Mesenchymal stem cell (in vitro differentiated cells and primary cell): Measurements from ENCODE around the gene PFKP.
"Not testable (repeated sequence)": the region's sequence is repeated elsewhere in the genome, so short reads cannot be mapped to it uniquely, and the experiment has no call there.

Experiments used
- DNase-seq: peaks from one replicate; pipeline ENCODE4 v3.0.0-alpha.2; 2013
- H2AFZ ChIP-seq: one replicate; pipeline ENCODE4 v1.6.1; 2013; ENCODE audit warnings: low read depth, mild to moderate bottlenecking, control low read depth, inconsistent platforms, low read length, moderate library complexity
- H2AK5ac ChIP-seq: 2 replicates; pipeline ENCODE4 v1.6.1; 2013; ENCODE audit warnings: low read length, moderate library complexity, mild to moderate bottlenecking, inconsistent platforms; ENCODE audit not compliant: severe bottlenecking
- H2BK120ac ChIP-seq: one replicate; pipeline ENCODE4 v1.6.1; 2013; ENCODE audit warnings: low read depth, mild to moderate bottlenecking, inconsistent platforms, low read length, moderate library complexity
- H2BK12ac ChIP-seq, 2 experiments: one replicate each; pipeline ENCODE4 v1.6.1; 2013; ENCODE audit warnings: inconsistent platforms in 2 of 2, low read length in 2 of 2, mild to moderate bottlenecking in 2 of 2, moderate library complexity in 2 of 2, control low read depth in 1 of 2
- H2BK15ac ChIP-seq: one replicate; pipeline ENCODE4 v1.6.1; 2013; ENCODE audit warnings: mild to moderate bottlenecking, low read depth, inconsistent platforms; ENCODE audit not compliant: poor library complexity, severe bottlenecking
- H2BK5ac ChIP-seq: 2 replicates; pipeline ENCODE4 v1.6.1; 2013; ENCODE audit warnings: low read depth, mild to moderate bottlenecking, low read length, control low read depth, inconsistent platforms; ENCODE audit not compliant: poor library complexity, severe bottlenecking
- H3K14ac ChIP-seq, 2 experiments: one replicate each; pipeline ENCODE4 v1.6.1; 2013; ENCODE audit warnings: inconsistent platforms in 2 of 2, low read length in 2 of 2, control low read depth in 1 of 2, mild to moderate bottlenecking in 1 of 2, moderate library complexity in 1 of 2
- H3K18ac ChIP-seq, 2 experiments: one replicate each; pipeline ENCODE4 v1.6.1; 2013; ENCODE audit warnings: inconsistent platforms in 2 of 2, low read length in 2 of 2, control low read depth in 1 of 2, low read depth in 1 of 2, mild to moderate bottlenecking in 1 of 2
- H3K23ac ChIP-seq, 2 experiments: one replicate each; pipeline ENCODE4 v1.6.1; 2013; ENCODE audit warnings: inconsistent platforms in 2 of 2, low read length in 2 of 2, mild to moderate bottlenecking in 2 of 2, moderate library complexity in 2 of 2, control low read depth in 1 of 2
- H3K27ac ChIP-seq: 2 replicates; pipeline ENCODE4 v1.5.1; 2013; ENCODE audit warnings: mild to moderate bottlenecking, moderate library complexity, low read length, control low read depth, inconsistent platforms; ENCODE audit not compliant: poor library complexity, severe bottlenecking
- H3K27me3 ChIP-seq, 2 experiments: 2 replicates each; pipeline versions ENCODE4 v1.6.1 to v1.7.0; 2013; ENCODE audit warnings: low read length in 2 of 2, mild to moderate bottlenecking in 2 of 2, moderate library complexity in 2 of 2, control low read depth in 1 of 2, inconsistent platforms in 1 of 2; ENCODE audit not compliant: control insufficient read depth in 1 of 2, insufficient read depth in 1 of 2
- H3K36me3 ChIP-seq, 2 experiments: 2 replicates each; pipeline versions ENCODE4 v1.6.1 to v1.7.0; 2013; ENCODE audit warnings: low read length in 2 of 2, control low read depth in 1 of 2, inconsistent platforms in 1 of 2, low read depth in 1 of 2, mild to moderate bottlenecking in 1 of 2; ENCODE audit not compliant: insufficient read depth in 2 of 2, control insufficient read depth in 1 of 2
- H3K4ac ChIP-seq, 2 experiments: one replicate each; pipeline ENCODE4 v1.6.1; 2013; ENCODE audit warnings: inconsistent platforms in 2 of 2, low read length in 2 of 2, mild to moderate bottlenecking in 2 of 2, moderate library complexity in 2 of 2, control low read depth in 1 of 2, low read depth in 1 of 2
- H3K4me1 ChIP-seq: 2 replicates; pipeline ENCODE4 v1.6.1; 2013; ENCODE audit warnings: low read depth, low read length, control low read depth; ENCODE audit not compliant: control insufficient read depth, insufficient read depth
- H3K4me2 ChIP-seq: 2 replicates; pipeline ENCODE4 v1.6.1; 2013; ENCODE audit warnings: low read length, mild to moderate bottlenecking, inconsistent platforms; ENCODE audit not compliant: poor library complexity, severe bottlenecking
- H3K4me3 ChIP-seq, 2 experiments: 2 replicates each; pipeline versions ENCODE4 v1.5.1 to v1.7.0; 2013; ENCODE audit warnings: low read length in 2 of 2, mild to moderate bottlenecking in 2 of 2, control low read depth in 1 of 2, low read depth in 1 of 2; ENCODE audit not compliant: insufficient read depth in 1 of 2
- H3K79me1 ChIP-seq: replicated peaks from 2 replicates; pipeline ENCODE4 v1.6.1; 2013; ENCODE audit warnings: mild to moderate bottlenecking, control low read depth, low read length, inconsistent platforms; ENCODE audit not compliant: poor library complexity, severe bottlenecking
- H3K9ac ChIP-seq: 2 replicates; pipeline ENCODE4 v1.7.0; 2013; ENCODE audit warnings: mild to moderate bottlenecking, low read length, moderate library complexity
- H3K9me3 ChIP-seq: 2 replicates; pipeline ENCODE4 v1.7.0; 2013; ENCODE audit warnings: mild to moderate bottlenecking, low read length; ENCODE audit not compliant: control insufficient read depth
- H4K8ac ChIP-seq: one replicate; pipeline ENCODE4 v1.6.1; 2013; ENCODE audit warnings: inconsistent platforms, mild to moderate bottlenecking, low read length, moderate library complexity
- H4K91ac ChIP-seq: one replicate; pipeline ENCODE4 v1.6.1; 2013; ENCODE audit warnings: mild to moderate bottlenecking, low read length, inconsistent platforms
- WGBS: methylation state at CpG from one replicate; pipeline ENCODE4 v1.1.7; 2013; ENCODE audit warnings: mixed read lengths; 5-methylcytosine and 5-hydroxymethylcytosine counted together

PFKP gene

DNA sequence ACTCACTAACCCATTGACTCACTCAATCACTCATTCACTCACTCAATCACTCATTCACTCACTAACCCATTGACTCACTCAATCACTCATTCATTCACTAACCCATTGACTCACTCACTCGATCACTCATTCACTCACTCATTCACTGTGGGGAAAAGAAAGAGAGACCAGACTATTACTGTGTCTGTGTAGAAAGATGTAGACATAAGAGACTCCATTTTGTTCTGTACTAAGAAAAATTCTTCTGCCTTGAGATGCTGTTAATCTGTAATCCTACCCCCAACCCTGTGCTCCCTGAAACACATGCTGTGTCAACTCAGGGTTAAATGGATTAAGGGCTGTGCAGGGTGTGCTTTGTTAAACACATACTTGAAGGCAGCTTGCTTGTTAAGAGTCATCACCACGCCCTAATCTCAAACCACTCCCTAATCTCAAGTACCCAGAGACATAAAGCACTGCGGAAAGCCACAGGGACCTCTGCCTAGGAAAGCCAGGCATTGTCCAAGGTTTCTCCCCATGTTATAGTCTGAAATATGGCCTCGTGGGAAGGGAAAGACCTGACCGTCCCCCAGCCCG, 5.9 kb upstream of the PFKP start:
- not testable (repeated sequence) for H3K27ac ChIP-seq, H3K36me3 ChIP-seq, DNase-seq, H2BK120ac ChIP-seq, H3K4me1 ChIP-seq, H3K4me2 ChIP-seq, H4K91ac ChIP-seq, H3K9me3 ChIP-seq, H3K14ac ChIP-seq, H2BK15ac ChIP-seq, H3K9ac ChIP-seq, H3K23ac ChIP-seq, H4K8ac ChIP-seq, H3K27me3 ChIP-seq, H3K4me3 ChIP-seq, H3K4ac ChIP-seq, H3K18ac ChIP-seq, H3K79me1 ChIP-seq, H2AFZ ChIP-seq, H2BK12ac ChIP-seq, H2AK5ac ChIP-seq, H2BK5ac ChIP-seq
- 47% methylated on average over 4 of the region's 6 CpGs for WGBS

DNA sequence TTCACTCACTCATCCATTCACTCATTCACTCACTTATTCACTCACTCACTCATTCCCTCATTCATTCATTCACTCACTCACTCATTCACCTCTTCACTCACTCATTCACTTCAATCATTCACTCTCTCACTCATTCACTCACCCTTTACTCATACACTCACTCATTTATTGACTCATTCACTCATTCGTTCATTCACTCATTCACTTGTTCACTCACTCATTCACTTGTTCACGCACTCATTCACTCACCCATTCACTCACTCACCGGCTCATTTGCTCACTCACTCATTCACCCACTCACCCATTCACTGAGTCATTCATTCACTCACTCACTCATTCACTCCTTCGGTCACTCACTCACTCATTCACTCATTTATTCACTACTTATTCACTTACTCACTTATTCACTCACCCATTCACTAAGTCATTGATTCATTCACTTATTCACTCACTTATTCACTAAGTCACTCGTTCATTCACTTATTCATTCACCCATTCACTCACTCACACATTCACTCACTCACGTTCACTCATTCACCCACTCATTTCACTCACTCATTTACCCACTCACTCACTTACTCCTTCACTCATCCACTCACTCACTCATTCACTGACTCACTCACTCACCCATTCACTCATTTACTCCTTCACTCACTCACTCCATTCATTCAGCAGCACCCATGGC, 4.7 kb upstream of the PFKP start:
- Histone ChIP-seq H3K79me1 (peaks cover 2% of the 10 kb centered on the region), H3K9me3 (no peaks in the 10 kb centered on the region), H2AK5ac (no peak overlapping the region), H3K4me1 (peaks cover 12% of the 10 kb centered on the region), H4K8ac (no peak overlapping the region), H3K4me2 (no peak overlapping the region), H3K9ac (no peak overlapping the region), H3K4ac (no peak overlapping the region), H3K36me3 (no peaks in the 10 kb centered on the region), H3K4me3 (no peak overlapping the region), H4K91ac (peak overlapping the region; percentile 36), H2BK5ac (no peak overlapping the region), H2BK15ac (no peak overlapping the region), H3K14ac (no peak overlapping the region), H3K27me3 (peaks cover 0 to 4% of the 10 kb centered on the region in 2 experiments), H3K27ac (no peak overlapping the region), H3K18ac (no peak overlapping the region), H2AFZ (no peak overlapping the region), H3K23ac (no peak overlapping the region), H2BK120ac (no peak overlapping the region), H2BK12ac (no peak overlapping the region)
- no peak for DNase-seq
- WGBS = 79% methylated on average over 6 of the region's 6 CpGs

DNA sequence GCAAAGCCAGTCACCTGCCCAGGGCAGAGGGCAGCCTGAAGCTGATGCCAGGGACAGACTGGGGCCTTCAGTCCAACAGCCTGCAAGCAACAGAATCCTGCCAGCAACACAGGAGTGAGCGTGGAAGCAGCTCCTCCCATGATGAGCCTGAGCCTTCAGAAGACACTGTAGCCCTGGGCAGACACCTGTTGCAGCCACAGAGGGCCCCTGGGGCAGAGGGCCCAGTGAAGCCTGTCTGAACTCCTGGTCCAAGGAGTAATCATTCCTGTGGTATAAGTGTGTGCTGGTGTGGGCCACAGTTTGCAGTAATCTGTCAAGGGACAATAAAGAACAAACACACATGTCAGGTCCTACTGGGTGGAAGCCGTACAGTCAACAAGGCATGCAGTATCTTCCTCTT, 2.9 kb upstream of the PFKP start:
- no peak overlapping the region for H2BK12ac ChIP-seq
- no peak overlapping the region for H3K4me3 ChIP-seq
- no peak overlapping the region for H4K8ac ChIP-seq
- H3K14ac ChIP-seq = no peak overlapping the region
- H3K27me3 ChIP-seq = peaks cover 0 to 4% of the 10 kb centered on the region in 2 experiments
- no peak overlapping the region for H2BK15ac ChIP-seq
- H2AFZ ChIP-seq = no peak overlapping the region
- no peaks in the 10 kb centered on the region for H3K36me3 ChIP-seq
- H3K4me2 ChIP-seq = no peak overlapping the region
- H3K9ac ChIP-seq = no peak overlapping the region
- no peak overlapping the region for H3K27ac ChIP-seq
- no peak overlapping the region for H2AK5ac ChIP-seq
- peaks cover 4% of the 10 kb centered on the region for H3K79me1 ChIP-seq
- H3K23ac ChIP-seq = no peak overlapping the region
- no peaks in the 10 kb centered on the region for H3K9me3 ChIP-seq
- H2BK120ac ChIP-seq = no peak overlapping the region
- no peak overlapping the region for H4K91ac ChIP-seq
- no peak for DNase-seq
- H3K4me1 ChIP-seq = peaks cover 17% of the 10 kb centered on the region
- no peak overlapping the region for H2BK5ac ChIP-seq
- WGBS = 90% methylated on average over 2 of the region's 2 CpGs
- no peak overlapping the region for H3K18ac ChIP-seq
- H3K4ac ChIP-seq = no peak overlapping the region

DNA sequence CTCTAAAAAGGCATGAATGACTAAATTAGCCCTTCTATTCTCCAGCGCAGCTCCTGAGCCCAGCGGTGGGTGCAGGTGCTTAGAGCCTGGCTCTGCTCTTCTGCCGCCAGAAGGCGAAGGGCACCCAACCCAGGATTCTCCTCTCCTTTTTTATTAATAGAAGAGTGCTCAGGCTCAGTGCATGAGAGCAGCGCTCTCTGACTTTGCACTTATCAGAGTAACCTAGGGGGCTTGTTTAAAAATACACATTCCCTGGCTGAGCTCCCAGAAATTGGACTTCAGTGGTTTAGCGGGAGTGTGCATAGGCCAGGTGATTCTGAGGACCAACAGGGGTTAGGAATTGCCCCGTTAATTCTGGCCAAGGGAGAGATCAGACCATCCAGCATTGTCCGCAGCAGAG, 1.7 kb upstream of the PFKP start:
- Histone ChIP-seq H3K36me3 (no peaks in the 10 kb centered on the region), H2BK15ac (no peak overlapping the region), H3K79me1 (peaks cover 4% of the 10 kb centered on the region), H3K27me3 (peaks cover 0 to 4% of the 10 kb centered on the region in 2 experiments), H2AFZ (no peak overlapping the region), H3K4me3 (no peak overlapping the region), H3K4me2 (no peak overlapping the region), H3K9ac (no peak overlapping the region), H3K4me1 (peaks cover 23% of the 10 kb centered on the region), H2BK120ac (no peak overlapping the region), H2BK5ac (no peak overlapping the region), H4K8ac (no peak overlapping the region), H3K27ac (no peak overlapping the region), H2BK12ac (no peak overlapping the region), H2AK5ac (no peak overlapping the region), H3K23ac (no peak overlapping the region), H3K18ac (no peak overlapping the region), H3K14ac (no peak overlapping the region), H4K91ac (no peak overlapping the region), H3K4ac (no peak overlapping the region), H3K9me3 (no peaks in the 10 kb centered on the region)
- DNase-seq = no peak
- WGBS = 86% methylated on average over 8 of the region's 8 CpGs
